H1 (cell line): ENCODE results near the gene DMAC1. TPM values are rescaled to one million over a fixed set of nuclear protein-coding genes. Genes with fewer than 3 reads are reported as not detected.

Experiments used
- CTCF ChIA-PET: fragments of 300-600 bp; sonication (Branson Sonifier 250); formaldehyde crosslinking; loops from one replicate; lab custom pipeline; 2021; ENCODE audit not compliant: partially characterized antibody; lab: Charles Lee
- POLR2A ChIA-PET: fragments of 300-600 bp; sonication (Branson Sonifier 250); formaldehyde crosslinking; loops from one replicate; lab custom pipeline; 2021; ENCODE audit warnings: inconsistent platforms; ENCODE audit not compliant: partially characterized antibody; lab: Charles Lee
- DNase-seq, 2 experiments: peaks; one replicate each; pipeline versions ENCODE4 v3.0.0 to v3.0.0-alpha.2; 2010 to 2022; ENCODE audit warnings: low spot score in 2 of 2, low read depth in 1 of 2, mixed read lengths in 1 of 2
- FAIRE-seq: peaks from 2 replicates; lab custom pipeline; 2011; peaks lifted over from hg19 to GRCh38; lab: Jason Lieb, UNC
- H2AFZ ChIP-seq: 2 replicates; pipeline ENCODE4 v1.8.1; 2012; ENCODE audit warnings: low read length, inconsistent platforms
- H2AK5ac ChIP-seq: 2 replicates; pipeline ENCODE4 v1.6.1; 2013; ENCODE audit warnings: low read depth, low read length
- H2BK120ac ChIP-seq: replicated peaks from 2 replicates; pipeline ENCODE3; 2013; ENCODE audit warnings: low read depth, low read length, inconsistent platforms
- H2BK12ac ChIP-seq: 2 replicates; pipeline ENCODE4 v1.6.1; 2013; ENCODE audit warnings: low read depth, low read length
- H2BK15ac ChIP-seq: 2 replicates; pipeline ENCODE4 v1.6.1; 2013; ENCODE audit warnings: low read length
- H2BK20ac ChIP-seq: 2 replicates; pipeline ENCODE4 v1.6.1; 2013; ENCODE audit warnings: low read length
- H2BK5ac ChIP-seq: 2 replicates; pipeline ENCODE4 v1.6.1; 2013; ENCODE audit warnings: low read depth, low read length
- H3K14ac ChIP-seq: 2 replicates; pipeline ENCODE4 v1.6.1; 2013; ENCODE audit warnings: inconsistent platforms; ENCODE audit not compliant: insufficient read length
- H3K18ac ChIP-seq: 2 replicates; pipeline ENCODE4 v1.6.1; 2013; ENCODE audit warnings: low read length; ENCODE audit errors: extremely low read depth
- H3K23ac ChIP-seq: 2 replicates; pipeline ENCODE4 v1.6.1; 2013; ENCODE audit warnings: inconsistent platforms; ENCODE audit not compliant: insufficient read length
- H3K23me2 ChIP-seq: 2 replicates; pipeline ENCODE4 v1.6.1; 2013; ENCODE audit warnings: low read depth, low read length
- H3K27ac ChIP-seq: 2 replicates; pipeline ENCODE4 v1.6.1; 2011; ENCODE audit warnings: low read depth, low read length, inconsistent platforms
- H3K27me3 ChIP-seq, 4 experiments: replicated peaks in 1 of 4; 1 replicate in 1 of 4; 2 replicates in 3 of 4; pipeline versions ENCODE4 v1.6.1 to v1.8.1; 2011 to 2013; ENCODE audit warnings: low read length in 3 of 4, mild to moderate bottlenecking in 3 of 4, inconsistent platforms in 2 of 4, mixed read lengths in 2 of 4, moderate library complexity in 1 of 4; ENCODE audit not compliant: control insufficient read depth in 3 of 4, insufficient read depth in 3 of 4; ENCODE audit errors: extremely low read depth in 1 of 4
- H3K36me3 ChIP-seq, 4 experiments: 2 replicates each; pipeline versions ENCODE4 v1.6.1 to v1.8.1; 2011 to 2013; ENCODE audit warnings: mild to moderate bottlenecking in 4 of 4, low read length in 3 of 4, moderate library complexity in 2 of 4, control low read depth in 1 of 4, inconsistent platforms in 1 of 4; ENCODE audit not compliant: insufficient read depth in 4 of 4, control insufficient read depth in 2 of 4
- H3K4ac ChIP-seq: replicated peaks from 2 replicates; pipeline ENCODE3; 2013; ENCODE audit warnings: low read length, low read depth, mixed read lengths, inconsistent platforms; ENCODE audit not compliant: insufficient read length
- H3K4me1 ChIP-seq, 4 experiments: replicated peaks in 1 of 4; 1 replicate in 1 of 4; 2 replicates in 3 of 4; pipeline versions ENCODE4 v1.6.1 to v1.8.1; 2011 to 2013; ENCODE audit warnings: low read length in 3 of 4, inconsistent platforms in 2 of 4, mixed read lengths in 1 of 4; ENCODE audit not compliant: insufficient read depth in 4 of 4, control insufficient read depth in 3 of 4
- H3K4me2 ChIP-seq, 2 experiments: 2 replicates each; pipeline versions ENCODE4 v1.6.1 to v1.8.1; 2011 to 2013; ENCODE audit warnings: low read depth in 2 of 2, low read length in 2 of 2, control low read depth in 1 of 2, inconsistent platforms in 1 of 2, mild to moderate bottlenecking in 1 of 2; ENCODE audit not compliant: insufficient read depth in 1 of 2
- H3K4me3 ChIP-seq, 4 experiments: fragments of 200-600, 300-600 bp in 1 of 4; sonication (generic), shearing (Covaris generic), sonication (Bioruptor Twin) in 1 of 4; 2 replicates each; pipeline versions ENCODE4 v1.5.1 to v1.8.1; 2011 to 2016; ENCODE audit warnings: low read length in 4 of 4, low read depth in 3 of 4, control low read depth in 2 of 4, inconsistent platforms in 2 of 4, mild to moderate bottlenecking in 2 of 4, mixed read lengths in 1 of 4, moderate library complexity in 1 of 4; ENCODE audit not compliant: insufficient read depth in 2 of 4; ENCODE audit errors: extremely low read depth in 1 of 4
- H3K56ac ChIP-seq: replicated peaks from 2 replicates; pipeline ENCODE3; 2013; ENCODE audit warnings: low read depth, mild to moderate bottlenecking, mixed read lengths, low read length, inconsistent platforms; ENCODE audit not compliant: insufficient read length
- H3K79me1 ChIP-seq: 2 replicates; pipeline ENCODE4 v1.6.1; 2013; ENCODE audit warnings: low read depth, low read length, control low read depth
- H3K79me2 ChIP-seq, 2 experiments: 2 replicates each; pipeline versions ENCODE4 v1.6.1 to v1.8.1; 2012 to 2013; ENCODE audit warnings: low read length in 2 of 2, mild to moderate bottlenecking in 2 of 2, inconsistent platforms in 1 of 2; ENCODE audit not compliant: insufficient read depth in 2 of 2, control insufficient read depth in 1 of 2
- H3K9ac ChIP-seq, 4 experiments: replicated peaks in 1 of 4; 1 replicate in 1 of 4; 2 replicates in 3 of 4; pipeline versions ENCODE4 v1.6.1 to v1.8.1; 2011 to 2013; ENCODE audit warnings: low read depth in 3 of 4, low read length in 3 of 4, control low read depth in 2 of 4, mild to moderate bottlenecking in 2 of 4, moderate library complexity in 2 of 4, inconsistent platforms in 1 of 4; ENCODE audit errors: extremely low read depth in 1 of 4
- H3K9me3 ChIP-seq, 2 experiments: 2 replicates each; pipeline versions ENCODE4 v1.6.1 to v1.8.1; 2012 to 2013; ENCODE audit warnings: mild to moderate bottlenecking in 2 of 2, moderate library complexity in 2 of 2, control low read depth in 1 of 2, inconsistent platforms in 1 of 2, low read depth in 1 of 2, low read length in 1 of 2, mixed read lengths in 1 of 2; ENCODE audit not compliant: insufficient read depth in 2 of 2
- H4K20me1 ChIP-seq, 2 experiments: replicated peaks in 1 of 2; 2 replicates each; pipeline versions ENCODE3 to v1.8.1; 2011 to 2013; ENCODE audit warnings: inconsistent platforms in 2 of 2, low read length in 2 of 2, mild to moderate bottlenecking in 1 of 2; ENCODE audit not compliant: insufficient read depth in 2 of 2, control insufficient read depth in 1 of 2
- H4K5ac ChIP-seq: 2 replicates; pipeline ENCODE4 v1.6.1; 2013; ENCODE audit warnings: low read length, low read depth, mixed read lengths, inconsistent platforms; ENCODE audit not compliant: insufficient read length
- H4K8ac ChIP-seq: 2 replicates; pipeline ENCODE4 v1.8.0; 2013; ENCODE audit warnings: mild to moderate bottlenecking, moderate library complexity, low read length, inconsistent platforms; ENCODE audit not compliant: insufficient read depth; ENCODE audit errors: extremely low read depth
- H4K91ac ChIP-seq: replicated peaks from 2 replicates; pipeline ENCODE3; 2013; ENCODE audit warnings: low read length, mixed read lengths, inconsistent platforms; ENCODE audit not compliant: insufficient read length
- CTCF ChIP-seq, 3 experiments: IDR thresholded peaks; 1 replicate in 2 of 3; 2 replicates in 1 of 3; pipeline versions ENCODE4 v1.5.1 to v1.6.1; 2011; ENCODE audit warnings: low read length in 3 of 3, mild to moderate bottlenecking in 3 of 3, inconsistent platforms in 2 of 3, low read depth in 1 of 3, moderate library complexity in 1 of 3; ENCODE audit not compliant: insufficient read depth in 1 of 3; ENCODE audit errors: control extremely low read depth in 1 of 3
- RAD21 ChIP-seq, 2 experiments: IDR thresholded peaks in 1 of 2; conservative IDR thresholded peaks in 1 of 2; 2 replicates each; pipeline ENCODE4 v1.6.1; 2011; ENCODE audit warnings: low read depth in 2 of 2, low read length in 2 of 2, improper control_type of control experiment in 1 of 2, inconsistent platforms in 1 of 2, mild to moderate bottlenecking in 1 of 2, moderate library complexity in 1 of 2
- TEAD4 ChIP-seq: IDR thresholded peaks from 2 replicates; pipeline ENCODE4 v1.6.1; 2012; ENCODE audit warnings: low read depth, low read length, inconsistent platforms, mixed read lengths
- ZNF274 ChIP-seq: IDR thresholded peaks from 2 replicates; pipeline ENCODE4 v1.7.0; 2012; ENCODE audit warnings: low read length, borderline replicate concordance; ENCODE audit errors: extremely low read depth
- WGBS, 2 experiments: shearing (Covaris generic) in 1 of 2; methylation state at CpG; one replicate each; pipeline versions ENCODE4 v1.1.6 to v1.1.7; 2013 to 2015; ENCODE audit warnings: low lambda C conversion rate in 2 of 2, mixed read lengths in 2 of 2, inconsistent platforms in 1 of 2, low coverage in 1 of 2, missing lambda C conversion rate in 1 of 2; ENCODE audit not compliant: insufficient replicate concordance in 2 of 2, insufficient coverage in 1 of 2, insufficient read length in 1 of 2; ENCODE audit errors: extremely low coverage in 1 of 2, missing lambda C conversion rate in 1 of 2; 5-methylcytosine and 5-hydroxymethylcytosine counted together
- polyA plus RNA-seq, 7 experiments: library from polyadenylated mRNA; depleted of rRNA in 3 of 7; stranded (reverse) in 5 of 7; unstranded in 2 of 7; fragments of >200 nt in 5 of 7; fragments of 200-250 nt in 2 of 7; gene quantifications; 1 replicate in 5 of 7; 2 replicates in 1 of 7; 4 replicates in 1 of 7; pipeline versions ENCODE4 v1.2.1 to v1.2.3, GENCODE V29; 2011 to 2013; ENCODE audit warnings: missing spikeins in 2 of 7, mixed read lengths in 2 of 7
- total RNA-seq: library from RNA; stranded (reverse); fragmentation: NEBNext Ultra II Directional; extraction: Animal tissue kit (Norgen Biotek cat#: 25700); gene quantifications from 2 replicates; pipeline ENCODE4 v1.2.1, GENCODE V29; 2021

Gene DMAC1
- total and polyA plus RNA-seq, 2 of the 8 experiments (the other 6 are each of a cell fraction or from before 2014, with no cell fraction given), result 30.4 to 89.4 TPM

- H4K5ac ChIP-seq, result no peak overlapping the region
- H2BK20ac ChIP-seq, result no peak overlapping the region
- no peaks in the 10 kb centered on the region for H3K27me3 ChIP-seq
- no peaks in the 10 kb centered on the region for H4K20me1 ChIP-seq
- H3K9me3 ChIP-seq, result no peaks in the 10 kb centered on the region
- no peak overlapping the region for H2BK15ac ChIP-seq
- H3K27ac ChIP-seq, result no peak overlapping the region
- no peak overlapping the region; the same call in 1 of the 2 replicates for H2AFZ ChIP-seq
- no peaks in the 10 kb centered on the region for H3K79me1 ChIP-seq
- no peak overlapping the region for H3K18ac ChIP-seq
- TF ChIP-seq TEAD4 (peak; percentile 83; the same call in 1 of the 2 replicates), RAD21 (IDR thresholded peaks at IDR 0.05 in 1 of 2, conservative IDR thresholded peaks at IDR 0.05 in 1 of 2; ENCODE audit: low read depth in 2 of 2, low read length in 2 of 2) (peak; percentile 65 to 78), ZNF274 (no peak), CTCF (IDR thresholded peaks at IDR 0.05; ENCODE audit: control extremely low read depth in 1 of 3, insufficient read depth in 1 of 3, low read depth in 1 of 3, low read length in 3 of 3) (peak in 2 of 3 experiments; percentile 62 to 65; a peak in 3 of 4 replicates)
- TF ChIP-seq, all 59 proteins: peak for 3
- Histone ChIP-seq H3K23ac (no peak overlapping the region), H2AK5ac (no peak overlapping the region), H3K4me1 (no peaks in the 10 kb centered on the region), H3K79me2 (no peaks in the 10 kb centered on the region), H3K4ac (no peak overlapping the region), H3K36me3 (no peaks in the 10 kb centered on the region), H3K14ac (no peak overlapping the region), H2BK5ac (no peak overlapping the region), H4K8ac (no peak overlapping the region), H3K23me2 (no peaks in the 10 kb centered on the region), H3K4me2 (no peak overlapping the region), H4K91ac (no peak overlapping the region), H3K4me3 (no peak overlapping the region), H2BK120ac (no peak overlapping the region), H3K56ac (no peak overlapping the region), H2BK12ac (no peak overlapping the region), H3K9ac (no peak overlapping the region)
- WGBS, 2 experiments, result 49% methylated on average over 3 of the region's 3 CpGs; no CpG with 5 or more reads in 1 of the 2 experiments
- DNase-seq (no peak), FAIRE-seq (no peak)
- ChIA-PET POLR2A (no interaction called here), CTCF (interaction anchor here (0.5 to 5.3 kb wide), 21 partner anchors 11 to 1062 kb away, joined by 3 to 26 read pairs (median 4); no protein-coding TSS in a partner anchor)
Observed at GRCh38 chr9:7844242-7844641, 44.7 kb upstream of the DMAC1 start.
